HG03175 (cell line): ENCODE measurements around the gene LCE1F.

Experiments used
- ATAC-seq: cut with Tn5 transposase; IDR thresholded peaks from one replicate; pipeline ENCODE4 v1.9.1; 2021; ENCODE audit warnings: mild to moderate bottlenecking, moderate library complexity; ENCODE audit not compliant: unreplicated experiment

LCE1F gene

GRCh38 chr1:152774875-152775274 is at the start of gene LCE1F:
LCE1F (plus strand) TSS chr1:152775140; CDS start chr1:152776372, 1,232 bp downstream.
- no peak for ATAC-seq

GRCh38 chr1:152725261-152725660 is 49.7 kb upstream of the LCE1F start:
- no peak for ATAC-seq

- ATAC-seq: no peak
Measured at GRCh38 chr1:152728986-152729385, 46.0 kb upstream of the LCE1F start.

- ATAC-seq: no peak
Measured at GRCh38 chr1:152735648-152736047, 39.3 kb upstream of the LCE1F start.

- ATAC-seq: no peak
Measured at GRCh38 chr1:152737997-152738396, 36.9 kb upstream of the LCE1F start.

- no peak for ATAC-seq
Measured at GRCh38 chr1:152739841-152740240, 35.1 kb upstream of the LCE1F start.

GRCh38 chr1:152741656-152742055 is 33.3 kb upstream of the LCE1F start:
- ATAC-seq: no peak

GRCh38 chr1:152743371-152744145 is 31.4 kb upstream of the LCE1F start:
- no peak for ATAC-seq

GRCh38 chr1:152745289-152745704 is 29.6 kb upstream of the LCE1F start:
- ATAC-seq: no peak

- no peak for ATAC-seq
Measured at GRCh38 chr1:152745765-152746444, 29.0 kb upstream of the LCE1F start.

GRCh38 chr1:152747831-152748230 is 27.1 kb upstream of the LCE1F start:
- ATAC-seq: no peak

GRCh38 chr1:152752225-152752624 is 22.7 kb upstream of the LCE1F start:
- ATAC-seq: no peak

- no peak for ATAC-seq
Measured at GRCh38 chr1:152753586-152753985, 21.4 kb upstream of the LCE1F start.

GRCh38 chr1:152756872-152757271 is 18.1 kb upstream of the LCE1F start:
- no peak for ATAC-seq

GRCh38 chr1:152757747-152758146 is 17.2 kb upstream of the LCE1F start, which contains the start of gene KPRP:
KPRP (plus strand) TSS chr1:152758025; CDS start chr1:152759589, 1,564 bp downstream.
- ATAC-seq: no peak

GRCh38 chr1:152758636-152759035 is 16.3 kb upstream of the LCE1F start:
- ATAC-seq: no peak

GRCh38 chr1:152759453-152760173 is 15.3 kb upstream of the LCE1F start:
- ATAC-seq: no peak

GRCh38 chr1:152760551-152761190 is 14.3 kb upstream of the LCE1F start:
- no peak for ATAC-seq

- no peak for ATAC-seq
Measured at GRCh38 chr1:152761609-152762213, 13.2 kb upstream of the LCE1F start.

- no peak for ATAC-seq
Measured at GRCh38 chr1:152768847-152769533, 6.0 kb upstream of the LCE1F start.
